Esophagus muscularis mucosa (tissue), 4 donors: ENCODE data around the gene NCF4. TPM values are rescaled to one million over a fixed set of nuclear protein-coding genes. Genes with fewer than 3 reads are reported as not detected.

ENCODE experiments used
- DNase-seq: peaks from one replicate; pipeline ENCODE4 v3.0.0-alpha.2; 2017; ENCODE audit errors: extremely low spot score
- H3K27ac ChIP-seq, 4 donors: fragments of 200-600 bp; sonication (generic); replicated peaks in 1 of 4; 1 replicate in 3 of 4; 2 replicates in 1 of 4; pipeline ENCODE4 v1.5.1; 2016 to 2019; ENCODE audit warnings: mild to moderate bottlenecking in 1 of 4
- H3K27me3 ChIP-seq, 4 donors: fragments of 200-600 bp; sonication (generic); one replicate each; pipeline versions ENCODE4 v1.5.1 to v1.6.0; 2016 to 2019
- H3K36me3 ChIP-seq, 4 donors: fragments of 200-600 bp; sonication (generic); one replicate each; pipeline ENCODE4 v1.5.1; 2016 to 2019
- H3K4me1 ChIP-seq, 4 donors: fragments of 200-600 bp; sonication (generic); one replicate each; pipeline ENCODE4 v1.5.1; 2016 to 2019
- H3K4me3 ChIP-seq, 4 donors: fragments of 200-600 bp; sonication (generic); 1 replicate in 2 of 4; 2 replicates in 2 of 4; pipeline ENCODE4 v1.5.1; 2016 to 2019; ENCODE audit warnings: mild to moderate bottlenecking in 4 of 4, moderate library complexity in 1 of 4
- H3K9me3 ChIP-seq, 4 donors: fragments of 200-600 bp; sonication (generic); 1 replicate in 3 of 4; 2 replicates in 1 of 4; pipeline ENCODE4 v1.5.1; 2016 to 2019
- CTCF ChIP-seq, 3 experiments: fragments of 200-600 bp in 2 of 3; fragments of 450-650 bp in 1 of 3; sonication (generic) in 2 of 3; IDR thresholded peaks; one replicate each; pipeline ENCODE4 v1.5.1; 2017 to 2019; ENCODE audit warnings: antibody characterized with exemption in 3 of 3, mild to moderate bottlenecking in 2 of 3, moderate library complexity in 1 of 3
- EP300 ChIP-seq: sonication (generic); formaldehyde crosslinking; IDR thresholded peaks from one replicate; pipeline ENCODE4 v1.6.1; 2017; ENCODE audit warnings: antibody characterized with exemption
- POLR2A ChIP-seq: fragments of 450-650 bp; IDR thresholded peaks from one replicate; pipeline ENCODE4 v1.6.1; 2017; ENCODE audit warnings: antibody characterized with exemption, moderate library complexity, mild to moderate bottlenecking, low read depth
- POLR2AphosphoS5 ChIP-seq, 2 donors: sonication (generic); formaldehyde crosslinking; IDR thresholded peaks; one replicate each; pipeline ENCODE4 v1.6.1; 2017; ENCODE audit warnings: antibody characterized with exemption in 2 of 2
- WGBS: methylation state at CpG from one replicate; pipeline ENCODE4 v1.1.5; 2018; 5-methylcytosine and 5-hydroxymethylcytosine counted together
- intact Hi-C: fragments of 100-400 bp; cut with DNase I; formaldehyde crosslinking; loops from one replicate; pipeline ENCODE4 v1.15.1; 2023
- total RNA-seq, 4 donors: library from RNA; depleted of rRNA; stranded (reverse); fragments of >200 nt; gene quantifications; one replicate each; pipeline versions ENCODE4 v1.1.0 to v1.2.1, GENCODE V29; 2016

NCF4 gene
- total RNA-seq, 4 donors from 2014 or later, result 8.4 to 26.0 (median 14.2) TPM

DNA sequence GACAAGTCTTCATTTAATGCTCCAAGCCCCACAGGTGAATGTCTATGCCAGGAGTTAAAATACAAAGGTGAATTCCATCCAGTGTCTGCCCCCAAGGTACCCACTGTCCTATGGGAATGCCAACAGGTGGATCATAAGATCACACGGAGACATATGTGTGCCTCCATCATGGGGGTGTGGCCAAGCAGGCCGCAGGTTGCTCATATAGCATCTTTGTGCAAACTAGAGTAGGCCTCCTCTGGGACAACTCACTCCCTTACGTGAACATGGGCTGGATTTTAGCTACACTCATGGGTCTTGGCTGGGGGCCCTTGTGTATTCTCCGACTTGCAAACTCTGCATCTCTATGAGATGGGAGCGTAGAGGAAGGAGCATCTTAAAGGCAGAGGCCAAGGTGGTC lies 6.9 kb downstream of the NCF4 start:
- Histone ChIP-seq H3K27me3 (peaks cover 0 to 55% (median 2%) of the 10 kb centered on the region in 4 donors), H3K9me3 (no peaks in the 10 kb centered on the region), H3K4me1 (no peaks in the 10 kb centered on the region), H3K4me3 (no peak overlapping the region), H3K36me3 (no peaks in the 10 kb centered on the region), H3K27ac (no peak overlapping the region)
- TF ChIP-seq POLR2A (no peak), EP300 (no peak), CTCF (IDR thresholded peaks at IDR 0.05) (no peak), POLR2AphosphoS5 (IDR thresholded peaks at IDR 0.05) (no peak)
- intact Hi-C loops, result no loop called here
- no peak for DNase-seq
- 78% methylated on average over 2 of the region's 5 CpGs for WGBS

- TF ChIP-seq POLR2AphosphoS5 (IDR thresholded peaks at IDR 0.05) (no peak), POLR2A (no peak), CTCF (IDR thresholded peaks at IDR 0.05) (no peak), EP300 (no peak)
- intact Hi-C loops, result no loop called here
- H3K27me3 ChIP-seq, result peaks cover 0 to 55% (median 2%) of the 10 kb centered on the region in 4 donors
- no peak overlapping the region for H3K4me3 ChIP-seq
- 73% methylated on average over 5 of the region's 5 CpGs for WGBS
- H3K27ac ChIP-seq, result no peak overlapping the region
- no peak for DNase-seq
- peaks cover 0 to 5% (median 3%) of the 10 kb centered on the region in 4 donors for H3K4me1 ChIP-seq
- no peaks in the 10 kb centered on the region for H3K36me3 ChIP-seq
- H3K9me3 ChIP-seq, result no peaks in the 10 kb centered on the region
These were observed 7.9 kb downstream of the NCF4 start for GRCh38 chr22:36868546-36869181.

DNA sequence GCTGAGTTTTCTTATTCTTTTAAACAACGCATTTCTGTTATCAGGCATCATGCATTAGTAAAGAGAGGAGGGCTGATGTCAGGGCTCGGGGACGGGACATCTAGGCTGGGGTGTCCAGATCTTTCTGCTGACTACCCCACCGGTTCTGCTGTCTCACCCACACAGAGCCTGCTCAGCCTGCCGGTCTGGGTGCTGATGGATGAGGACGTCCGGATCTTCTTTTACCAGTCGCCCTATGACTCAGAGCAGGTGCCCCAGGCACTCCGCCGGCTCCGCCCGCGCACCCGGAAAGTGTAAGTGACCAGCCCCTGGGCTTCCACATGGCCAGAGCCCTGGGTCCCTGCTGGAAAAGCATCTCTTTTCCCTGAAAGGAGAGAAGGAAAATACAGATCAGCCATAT lies 9.4 kb downstream of the NCF4 start:
- Histone ChIP-seq H3K36me3 (no peaks in the 10 kb centered on the region), H3K27me3 (peaks cover 0 to 55% (median 2%) of the 10 kb centered on the region in 4 donors), H3K27ac (no peak overlapping the region), H3K4me1 (peaks cover 0 to 13% (median 8%) of the 10 kb centered on the region in 4 donors), H3K9me3 (no peaks in the 10 kb centered on the region), H3K4me3 (no peak overlapping the region)
- intact Hi-C loops, result no loop called here
- no peak for DNase-seq
- TF ChIP-seq POLR2AphosphoS5 (IDR thresholded peaks at IDR 0.05) (no peak), POLR2A (no peak), EP300 (no peak), CTCF (IDR thresholded peaks at IDR 0.05) (no peak)
- 92% methylated on average over 14 of the region's 14 CpGs for WGBS

GRCh38 chr22:36871669-36872081 lies 10.9 kb downstream of the NCF4 start:
- H3K9me3 ChIP-seq, result no peaks in the 10 kb centered on the region
- WGBS, result 60% methylated on average over 4 of the region's 11 CpGs
- H3K4me3 ChIP-seq, result no peak overlapping the region
- no peak for DNase-seq
- H3K36me3 ChIP-seq, result no peaks in the 10 kb centered on the region
- peaks cover 0 to 52% (median 2%) of the 10 kb centered on the region in 4 donors for H3K27me3 ChIP-seq
- H3K27ac ChIP-seq, result no peak overlapping the region
- intact Hi-C loops, result no loop called here
- TF ChIP-seq CTCF (IDR thresholded peaks at IDR 0.05), result no peak
- TF ChIP-seq EP300, result no peak
- TF ChIP-seq POLR2AphosphoS5 (IDR thresholded peaks at IDR 0.05), result no peak
- TF ChIP-seq POLR2A, result no peak
- peaks cover 0 to 13% (median 8%) of the 10 kb centered on the region in 4 donors for H3K4me1 ChIP-seq

- H3K9me3 ChIP-seq, result no peaks in the 10 kb centered on the region
- peaks cover 0 to 52% (median 2%) of the 10 kb centered on the region in 4 donors for H3K27me3 ChIP-seq
- DNase-seq, result no peak
- H3K36me3 ChIP-seq, result no peaks in the 10 kb centered on the region
- intact Hi-C loops, result no loop called here
- H3K4me1 ChIP-seq, result peaks cover 0 to 13% (median 8%) of the 10 kb centered on the region in 4 donors
- 87% methylated on average over 3 of the region's 3 CpGs for WGBS
- H3K4me3 ChIP-seq, result no peak overlapping the region
- H3K27ac ChIP-seq, result no peak overlapping the region
- TF ChIP-seq POLR2AphosphoS5 (IDR thresholded peaks at IDR 0.05) (no peak), POLR2A (no peak), CTCF (IDR thresholded peaks at IDR 0.05) (no peak), EP300 (no peak)
These were observed 11.3 kb downstream of the NCF4 start for GRCh38 chr22:36872084-36872483.
